IMR-90 (cell line): Measurements from ENCODE around the gene KRTAP29-1. TPM values are rescaled to one million over a fixed set of nuclear protein-coding genes. Genes with fewer than 3 reads are reported as not detected.

Source experiments
- ATAC-seq: fragments of 200-7000 bp; cut with Tn5 transposase; 2 replicates; pipeline ENCODE4 v1.9.1; 2020; ENCODE audit warnings: low read depth, mild to moderate bottlenecking, moderate library complexity
- BruUV-seq: library from RNA; stranded (reverse); fragments of 400-500 nt; replicated peaks from 2 replicates; lab custom pipeline; 2021; lab: Mats Ljungman, UMichigan
- CTCF ChIA-PET: fragments of 300-600 bp; formaldehyde crosslinking; extraction: SDS; loops from one replicate; lab custom pipeline; 2021; ENCODE audit warnings: antibody characterized with exemption; lab: Yijun Ruan, JAX
- POLR2A ChIA-PET: fragments of 300-600 bp; sonication (Branson Sonifier 250); formaldehyde crosslinking; loops from one replicate; lab custom pipeline; 2022; ENCODE audit warnings: antibody characterized with exemption; ENCODE audit not compliant: unreplicated experiment; lab: Charles Lee
- DNase-seq: peaks from one replicate; pipeline ENCODE4 v3.0.0; 2013
- H2AFZ ChIP-seq: replicated peaks from 2 replicates; pipeline ENCODE3; 2013; ENCODE audit warnings: low read length, mild to moderate bottlenecking; ENCODE audit not compliant: poor library complexity
- H2AK5ac ChIP-seq: 2 replicates; pipeline ENCODE4 v1.6.1; 2013; ENCODE audit warnings: low read depth, low read length, inconsistent platforms
- H2AK9ac ChIP-seq: replicated peaks from 2 replicates; pipeline ENCODE3; 2013; ENCODE audit warnings: mild to moderate bottlenecking, low read depth, low read length, moderate library complexity; ENCODE audit not compliant: poor library complexity
- H2BK120ac ChIP-seq: 2 replicates; pipeline ENCODE4 v1.6.1; 2013; ENCODE audit warnings: low read depth, low read length, inconsistent platforms
- H2BK15ac ChIP-seq: 3 replicates; pipeline ENCODE4 v1.6.1; 2013; ENCODE audit warnings: low read depth, low read length, inconsistent platforms
- H2BK20ac ChIP-seq: 2 replicates; pipeline ENCODE4 v1.6.1; 2013; ENCODE audit warnings: low read depth, mild to moderate bottlenecking, inconsistent platforms, low read length, moderate library complexity
- H2BK5ac ChIP-seq: 2 replicates; pipeline ENCODE4 v1.6.1; 2013; ENCODE audit warnings: mild to moderate bottlenecking, low read depth, low read length, inconsistent platforms; ENCODE audit not compliant: poor library complexity, severe bottlenecking
- H3K14ac ChIP-seq: replicated peaks from 2 replicates; pipeline ENCODE4 v1.6.1; 2013; ENCODE audit warnings: low read depth, low read length, inconsistent platforms
- H3K18ac ChIP-seq: 2 replicates; pipeline ENCODE4 v1.6.1; 2013; ENCODE audit warnings: low read depth, low read length, control low read depth
- H3K23ac ChIP-seq: 2 replicates; pipeline ENCODE4 v1.6.1; 2013; ENCODE audit warnings: low read depth, low read length, inconsistent platforms
- H3K27ac ChIP-seq: 2 replicates; pipeline ENCODE4 v1.5.1; 2013; ENCODE audit warnings: mild to moderate bottlenecking, control low read depth, low read length; ENCODE audit not compliant: insufficient read depth
- H3K27me3 ChIP-seq: 2 replicates; pipeline ENCODE4 v1.6.1; 2013; ENCODE audit warnings: low read length; ENCODE audit not compliant: control insufficient read depth, insufficient read depth
- H3K36me3 ChIP-seq: 2 replicates; pipeline ENCODE4 v1.6.1; 2013; ENCODE audit warnings: low read length, mixed read lengths; ENCODE audit not compliant: control insufficient read depth, insufficient read depth
- H3K4ac ChIP-seq: 2 replicates; pipeline ENCODE4 v1.6.1; 2013; ENCODE audit warnings: low read depth, low read length, inconsistent platforms
- H3K4me1 ChIP-seq: 2 replicates; pipeline ENCODE4 v1.6.1; 2013; ENCODE audit warnings: low read length, mixed read lengths; ENCODE audit not compliant: control insufficient read depth, insufficient read depth
- H3K4me2 ChIP-seq: 2 replicates; pipeline ENCODE4 v1.6.1; 2013; ENCODE audit warnings: low read depth, mild to moderate bottlenecking, control low read depth, low read length, moderate library complexity
- H3K4me3 ChIP-seq: 2 replicates; pipeline ENCODE4 v1.5.1; 2013; ENCODE audit warnings: low read depth, mild to moderate bottlenecking, control low read depth, low read length, moderate library complexity; ENCODE audit not compliant: insufficient read depth
- H3K56ac ChIP-seq: 2 replicates; pipeline ENCODE4 v1.6.1; 2013; ENCODE audit warnings: low read length, inconsistent platforms; ENCODE audit not compliant: insufficient read depth; ENCODE audit errors: extremely low read depth
- H3K79me1 ChIP-seq, 2 experiments: 2 replicates each; pipeline ENCODE4 v1.6.1; 2013; ENCODE audit warnings: low read length in 2 of 2, inconsistent platforms in 1 of 2, low read depth in 1 of 2
- H3K9ac ChIP-seq: 2 replicates; pipeline ENCODE4 v1.6.1; 2013; ENCODE audit warnings: low read depth, low read length, control low read depth
- H3K9me1 ChIP-seq: 2 replicates; pipeline ENCODE4 v1.6.1; 2013; ENCODE audit warnings: low read length, inconsistent platforms; ENCODE audit not compliant: insufficient read depth
- H3K9me3 ChIP-seq: 2 replicates; pipeline ENCODE4 v1.6.1; 2013; ENCODE audit warnings: low read length; ENCODE audit not compliant: control insufficient read depth, insufficient read depth
- H4K20me1 ChIP-seq: 2 replicates; pipeline ENCODE4 v1.6.1; 2013; ENCODE audit warnings: low read length, inconsistent platforms; ENCODE audit not compliant: insufficient read depth
- H4K5ac ChIP-seq: 2 replicates; pipeline ENCODE4 v1.6.1; 2013; ENCODE audit warnings: mild to moderate bottlenecking, low read depth, low read length, control low read depth
- H4K8ac ChIP-seq, 2 experiments: 2 replicates each; pipeline ENCODE4 v1.6.1; 2013; ENCODE audit warnings: low read depth in 2 of 2, low read length in 2 of 2, control low read depth in 1 of 2, inconsistent platforms in 1 of 2
- H4K91ac ChIP-seq: 2 replicates; pipeline ENCODE4 v1.6.1; 2013; ENCODE audit warnings: low read depth, low read length, inconsistent platforms; ENCODE audit not compliant: insufficient read depth
- CEBPB ChIP-seq: IDR thresholded peaks from 2 replicates; pipeline ENCODE4 v1.6.1; 2012; ENCODE audit warnings: low read depth, low read length, improper control_type of control experiment
- CHD1 ChIP-seq: IDR thresholded peaks from 2 replicates; pipeline ENCODE4 v1.6.1; 2012; ENCODE audit warnings: low read depth, low read length, improper control_type of control experiment
- FOS ChIP-seq: fragments of 150-350 bp; IDR thresholded peaks from 2 replicates; pipeline ENCODE4 v1.6.1; 2016; ENCODE audit warnings: low read depth, low read length
- MAFK ChIP-seq: IDR thresholded peaks from 2 replicates; pipeline ENCODE4 v1.6.1; 2012; ENCODE audit warnings: low read depth, low read length, improper control_type of control experiment
- MAZ ChIP-seq: IDR thresholded peaks from 2 replicates; pipeline ENCODE4 v1.6.1; 2012; ENCODE audit warnings: low read depth, mild to moderate bottlenecking, low read length, improper control_type of control experiment, moderate library complexity, borderline replicate concordance
- MXI1 ChIP-seq: IDR thresholded peaks from 2 replicates; pipeline ENCODE4 v1.6.1; 2012; ENCODE audit warnings: low read depth, mild to moderate bottlenecking, low read length, moderate library complexity, borderline replicate concordance
- NFE2L2 ChIP-seq: fragments of 150-350 bp; IDR thresholded peaks from 2 replicates; pipeline ENCODE4 v1.6.1; 2016; ENCODE audit warnings: low read depth, mild to moderate bottlenecking, low read length
- POLR2A ChIP-seq: IDR thresholded peaks from 2 replicates; pipeline ENCODE4 v1.6.1; 2012; ENCODE audit warnings: mild to moderate bottlenecking, low read depth, low read length
- RAD21 ChIP-seq: IDR thresholded peaks from 2 replicates; pipeline ENCODE4 v1.6.1; 2012; ENCODE audit warnings: low read length, improper control_type of control experiment
- RFX5 ChIP-seq: IDR thresholded peaks from 2 replicates; pipeline ENCODE4 v1.8.0; 2012; ENCODE audit warnings: low read depth, mild to moderate bottlenecking, low read length, moderate library complexity
- WGBS, 2 experiments: methylation state at CpG; one replicate each; pipeline versions ENCODE4 v1.1.5 to v1.1.7; 2013; ENCODE audit warnings: missing lambda C conversion rate in 2 of 2; ENCODE audit not compliant: insufficient read length in 1 of 2; ENCODE audit errors: extremely low coverage in 2 of 2; 5-methylcytosine and 5-hydroxymethylcytosine counted together
- dilution Hi-C: fragments of 300-500 bp; cut with HindIII; formaldehyde crosslinking; loops from one replicate; pipeline ENCODE4 v1.14.3; 2018; ENCODE audit warnings: low sequenced_read_pairs; ENCODE audit not compliant: unreplicated experiment
- in situ Hi-C: fragments of 300-500 bp; cut with MboI; formaldehyde crosslinking; loops from 3 replicates; pipeline ENCODE4 v1.14.3; 2019; ENCODE audit warnings: low sequenced_read_pairs, inconsistent platforms, mixed read lengths
- intact Hi-C: fragments of 100-400 bp; cut with micrococcal nuclease; formaldehyde crosslinking; loops from 2 replicates; pipeline ENCODE4 v1.10.0; 2022
- polyA plus RNA-seq, 3 experiments: library from polyadenylated mRNA; depleted of rRNA; stranded (reverse); fragments of >200 nt; gene quantifications; 2 replicates each; pipeline ENCODE4 v1.2.3, GENCODE V29; 2012; ENCODE audit warnings: low replicate concordance in 1 of 3
- total RNA-seq: library from RNA; depleted of rRNA; stranded (reverse); fragments of >200 nt; gene quantifications from 2 replicates; pipeline ENCODE4 v1.2.3, GENCODE V29; 2012
- TF ChIP-seq, protein P1 (sequence below): fragments of 150-350 bp; IDR thresholded peaks from 2 replicates; pipeline ENCODE4 v1.6.1; 2017; ENCODE audit warnings: mild to moderate bottlenecking, antibody characterized with exemption, low read length, low read depth
- TF ChIP-seq, protein P2 (sequence below): conservative IDR thresholded peaks from 2 replicates; pipeline ENCODE4 v1.5.1; 2012; ENCODE audit warnings: mild to moderate bottlenecking, low read depth, low read length, improper control_type of control experiment

Gene KRTAP29-1
- total and polyA plus RNA-seq, 2 of the 4 experiments (the other 2 are of a cell fraction) = not detected

- Histone ChIP-seq H4K8ac (peak overlapping the region in 1 of 2 experiments; percentile 85; a peak in 2 of 4 replicates), H2AK9ac (peak overlapping the region; percentile 72), H3K4me1 (peaks cover 2% of the 10 kb centered on the region), H2AK5ac (peak overlapping the region; percentile 58), H4K20me1 (no peaks in the 10 kb centered on the region), H3K27me3 (no peaks in the 10 kb centered on the region), H2AFZ (peak overlapping the region; percentile 74), H3K14ac (peak overlapping the region; percentile 51; the same call in 1 of the 2 replicates), H3K27ac (no peak overlapping the region; the same call in 1 of the 2 replicates), H3K36me3 (no peaks in the 10 kb centered on the region), H3K9ac (no peak overlapping the region), H3K4me3 (no peak overlapping the region), H2BK5ac (peak overlapping the region; percentile 51), H2BK15ac (peak overlapping the region; percentile 59; the same call in 2 of the 3 replicates), H3K56ac (no peak overlapping the region), H4K5ac (peak overlapping the region; percentile 69; the same call in 1 of the 2 replicates), H2BK20ac (peak overlapping the region; percentile 84), H2BK120ac (peak overlapping the region; percentile 73), H3K4me2 (no peak overlapping the region), H3K23ac (0 out of 2 replicates have a peak overlapping the region, but pooled peaks have one; percentile 39), H3K9me3 (peaks cover 4% of the 10 kb centered on the region; the same call in 1 of the 2 replicates), H3K79me1 (no peaks in the 10 kb centered on the region), H3K18ac (peak overlapping the region; percentile 82; the same call in 1 of the 2 replicates), H4K91ac (peak overlapping the region; percentile 85), H3K9me1 (no peaks in the 10 kb centered on the region; the same call in 1 of the 2 replicates), H3K4ac (peak overlapping the region; percentile 70)
- intact Hi-C loops (loop anchor here (1.0 to 5.0 kb wide), 5 partner anchors 261 to 466 kb away; partner anchors contain the start of gene KRTAP2-3), in situ Hi-C loops (loop anchor here (5.0 kb wide), 1 partner anchor 416 kb away; no protein-coding TSS in a partner anchor), dilution Hi-C loops (no loop called here)
- no TSS peak for BruUV-seq
- ChIA-PET CTCF (interaction anchor here (0.5 to 1.9 kb wide), 15 partner anchors 15 to 908 kb away, joined by 3 to 10 read pairs (median 3); partner anchors contain the start of gene KRTAP2-3), POLR2A (interaction anchor here (0.6 kb wide), 1 partner anchor 1418 kb away, joined by 3 read pairs; no protein-coding TSS in a partner anchor)
- DNase-seq (no peak), ATAC-seq (no peak)
- WGBS, 2 experiments = 100% methylated on average over 3 of the region's 11 CpGs; no CpG with 5 or more reads in 1 of the 2 experiments
- TF ChIP-seq MAFK (no peak), CHD1 (no peak), CEBPB (no peak), MXI1 (no peak), RFX5 (no peak), RAD21 (no peak), POLR2A (no peak), FOS (no peak), MAZ (no peak), NFE2L2 (no peak)
- TF ChIP-seq, protein P1, sequence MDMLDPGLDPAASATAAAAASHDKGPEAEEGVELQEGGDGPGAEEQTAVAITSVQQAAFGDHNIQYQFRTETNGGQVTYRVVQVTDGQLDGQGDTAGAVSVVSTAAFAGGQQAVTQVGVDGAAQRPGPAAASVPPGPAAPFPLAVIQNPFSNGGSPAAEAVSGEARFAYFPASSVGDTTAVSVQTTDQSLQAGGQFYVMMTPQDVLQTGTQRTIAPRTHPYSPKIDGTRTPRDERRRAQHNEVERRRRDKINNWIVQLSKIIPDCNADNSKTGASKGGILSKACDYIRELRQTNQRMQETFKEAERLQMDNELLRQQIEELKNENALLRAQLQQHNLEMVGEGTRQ = no peak
- TF ChIP-seq, protein P2, sequence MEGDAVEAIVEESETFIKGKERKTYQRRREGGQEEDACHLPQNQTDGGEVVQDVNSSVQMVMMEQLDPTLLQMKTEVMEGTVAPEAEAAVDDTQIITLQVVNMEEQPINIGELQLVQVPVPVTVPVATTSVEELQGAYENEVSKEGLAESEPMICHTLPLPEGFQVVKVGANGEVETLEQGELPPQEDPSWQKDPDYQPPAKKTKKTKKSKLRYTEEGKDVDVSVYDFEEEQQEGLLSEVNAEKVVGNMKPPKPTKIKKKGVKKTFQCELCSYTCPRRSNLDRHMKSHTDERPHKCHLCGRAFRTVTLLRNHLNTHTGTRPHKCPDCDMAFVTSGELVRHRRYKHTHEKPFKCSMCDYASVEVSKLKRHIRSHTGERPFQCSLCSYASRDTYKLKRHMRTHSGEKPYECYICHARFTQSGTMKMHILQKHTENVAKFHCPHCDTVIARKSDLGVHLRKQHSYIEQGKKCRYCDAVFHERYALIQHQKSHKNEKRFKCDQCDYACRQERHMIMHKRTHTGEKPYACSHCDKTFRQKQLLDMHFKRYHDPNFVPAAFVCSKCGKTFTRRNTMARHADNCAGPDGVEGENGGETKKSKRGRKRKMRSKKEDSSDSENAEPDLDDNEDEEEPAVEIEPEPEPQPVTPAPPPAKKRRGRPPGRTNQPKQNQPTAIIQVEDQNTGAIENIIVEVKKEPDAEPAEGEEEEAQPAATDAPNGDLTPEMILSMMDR = no peak
Observed at GRCh38 chr17:41322903-41323895, 20.5 kb upstream of the KRTAP29-1 start.
